ENCODE results near the gene S100A3. TPM values are rescaled to one million over a fixed set of nuclear protein-coding genes. Genes with fewer than 3 reads are reported as not detected.
"Not testable (repeated sequence)": the region's sequence is repeated elsewhere in the genome, so short reads cannot be mapped to it uniquely, and the experiment has no call there.

The S100A3 gene
- total RNA-seq, 1 donor from 2014 or later: 8.7 TPM

DNA sequence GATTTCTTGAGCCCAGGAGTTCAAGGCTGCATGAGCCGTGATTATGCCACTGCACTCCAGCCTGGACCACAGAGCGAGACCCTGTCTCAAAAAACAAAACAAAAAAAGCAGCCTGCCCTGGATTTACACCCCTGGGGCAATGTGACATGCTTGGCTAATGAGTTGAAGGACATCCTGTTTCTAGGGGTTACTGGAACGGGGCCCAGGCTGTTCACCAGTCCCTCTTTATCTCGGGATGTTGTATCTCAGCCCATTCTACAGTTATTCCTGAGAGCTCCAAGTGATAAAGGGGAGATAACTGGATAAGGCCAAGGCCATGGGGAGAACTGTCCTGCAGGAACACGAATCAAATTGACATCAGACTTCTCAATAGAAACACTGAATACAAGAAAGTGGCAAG, 38.3 kb upstream of the S100A3 start:
- TF ChIP-seq, protein P1, sequence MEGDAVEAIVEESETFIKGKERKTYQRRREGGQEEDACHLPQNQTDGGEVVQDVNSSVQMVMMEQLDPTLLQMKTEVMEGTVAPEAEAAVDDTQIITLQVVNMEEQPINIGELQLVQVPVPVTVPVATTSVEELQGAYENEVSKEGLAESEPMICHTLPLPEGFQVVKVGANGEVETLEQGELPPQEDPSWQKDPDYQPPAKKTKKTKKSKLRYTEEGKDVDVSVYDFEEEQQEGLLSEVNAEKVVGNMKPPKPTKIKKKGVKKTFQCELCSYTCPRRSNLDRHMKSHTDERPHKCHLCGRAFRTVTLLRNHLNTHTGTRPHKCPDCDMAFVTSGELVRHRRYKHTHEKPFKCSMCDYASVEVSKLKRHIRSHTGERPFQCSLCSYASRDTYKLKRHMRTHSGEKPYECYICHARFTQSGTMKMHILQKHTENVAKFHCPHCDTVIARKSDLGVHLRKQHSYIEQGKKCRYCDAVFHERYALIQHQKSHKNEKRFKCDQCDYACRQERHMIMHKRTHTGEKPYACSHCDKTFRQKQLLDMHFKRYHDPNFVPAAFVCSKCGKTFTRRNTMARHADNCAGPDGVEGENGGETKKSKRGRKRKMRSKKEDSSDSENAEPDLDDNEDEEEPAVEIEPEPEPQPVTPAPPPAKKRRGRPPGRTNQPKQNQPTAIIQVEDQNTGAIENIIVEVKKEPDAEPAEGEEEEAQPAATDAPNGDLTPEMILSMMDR (IDR thresholded peaks at IDR 0.05): no peak
- DNase-seq (ENCODE audit: low spot score): no peak
- H3K27ac Mint-ChIP-seq (ENCODE audit: unreplicated experiment): no peak overlapping the region
- no peaks in the 10 kb centered on the region for H3K36me3 Mint-ChIP-seq (ENCODE audit: low read depth)
- no peak overlapping the region for H3K4me3 Mint-ChIP-seq (ENCODE audit: unreplicated experiment)
- H3K27me3 Mint-ChIP-seq (ENCODE audit: low read depth): no peaks in the 10 kb centered on the region
- no peaks in the 10 kb centered on the region for H3K9me3 Mint-ChIP-seq (ENCODE audit: low read depth)
- peaks cover 11% of the 10 kb centered on the region for H3K4me1 Mint-ChIP-seq (ENCODE audit: low read depth)

- TF ChIP-seq, protein P1 (IDR thresholded peaks at IDR 0.05): no peak
- H3K27ac Mint-ChIP-seq (ENCODE audit: unreplicated experiment): peak overlapping the region; percentile 33
Measured at GRCh38 chr1:153586347-153586746, 37.3 kb upstream of the S100A3 start.

GRCh38 chr1:153585006-153585405, 35.9 kb upstream of the S100A3 start:
- Mint-ChIP-seq H3K36me3 (ENCODE audit: low read depth) (no peaks in the 10 kb centered on the region), H3K4me3 (ENCODE audit: unreplicated experiment) (no peak overlapping the region), H3K27ac (ENCODE audit: unreplicated experiment) (no peak overlapping the region), H3K4me1 (ENCODE audit: low read depth) (peaks cover 11% of the 10 kb centered on the region), H3K27me3 (ENCODE audit: low read depth) (no peaks in the 10 kb centered on the region), H3K9me3 (ENCODE audit: low read depth) (no peaks in the 10 kb centered on the region)
- no peak for DNase-seq (ENCODE audit: low spot score)
- TF ChIP-seq, protein P1 (IDR thresholded peaks at IDR 0.05): no peak

More at GRCh38 chr1:153586347-153586746, 37.3 kb upstream of the S100A3 start:
- H3K27me3 Mint-ChIP-seq (ENCODE audit: low read depth): no peaks in the 10 kb centered on the region
- H3K36me3 Mint-ChIP-seq (ENCODE audit: low read depth): no peaks in the 10 kb centered on the region
- DNase-seq (ENCODE audit: low spot score): no peak
- peaks cover 11% of the 10 kb centered on the region for H3K4me1 Mint-ChIP-seq (ENCODE audit: low read depth)
- no peaks in the 10 kb centered on the region for H3K9me3 Mint-ChIP-seq (ENCODE audit: low read depth)
- no peak overlapping the region for H3K4me3 Mint-ChIP-seq (ENCODE audit: unreplicated experiment)

GRCh38 chr1:153583976-153584375, 34.9 kb upstream of the S100A3 start:
- Mint-ChIP-seq H3K36me3 (ENCODE audit: low read depth) (no peaks in the 10 kb centered on the region), H3K27ac (ENCODE audit: unreplicated experiment) (no peak overlapping the region), H3K27me3 (ENCODE audit: low read depth) (no peaks in the 10 kb centered on the region), H3K4me1 (ENCODE audit: low read depth) (peaks cover 11% of the 10 kb centered on the region), H3K9me3 (ENCODE audit: low read depth) (no peaks in the 10 kb centered on the region), H3K4me3 (ENCODE audit: unreplicated experiment) (no peak overlapping the region)
- TF ChIP-seq, protein P1 (IDR thresholded peaks at IDR 0.05): no peak
- no peak for DNase-seq (ENCODE audit: low spot score)

DNA sequence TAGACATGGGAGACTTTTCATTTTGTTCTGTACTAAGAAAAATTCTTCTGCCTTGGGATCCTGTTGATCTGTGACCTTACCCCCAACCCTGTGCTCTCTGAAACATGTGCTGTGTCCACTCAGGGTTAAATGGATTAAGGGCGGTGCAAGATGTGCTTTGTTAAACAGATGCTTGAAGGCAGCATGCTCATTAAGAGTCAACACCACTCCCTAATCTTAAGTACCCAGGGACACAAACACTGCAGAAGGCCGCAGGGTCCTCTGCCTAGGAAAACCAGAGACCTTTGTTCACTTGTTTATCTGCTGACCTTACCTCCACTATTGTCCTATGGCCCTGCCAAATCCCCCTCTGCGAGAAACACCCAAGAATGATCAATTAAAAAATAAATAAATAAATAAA, 34.5 kb upstream of the S100A3 start:
- H3K4me3 Mint-ChIP-seq (ENCODE audit: unreplicated experiment); H3K9me3 Mint-ChIP-seq (ENCODE audit: low read depth); DNase-seq (ENCODE audit: low spot score); H3K27me3 Mint-ChIP-seq (ENCODE audit: low read depth); H3K36me3 Mint-ChIP-seq (ENCODE audit: low read depth); H3K27ac Mint-ChIP-seq (ENCODE audit: unreplicated experiment): not testable (repeated sequence)
- peaks cover 15% of the 10 kb centered on the region for H3K4me1 Mint-ChIP-seq (ENCODE audit: low read depth)

DNA sequence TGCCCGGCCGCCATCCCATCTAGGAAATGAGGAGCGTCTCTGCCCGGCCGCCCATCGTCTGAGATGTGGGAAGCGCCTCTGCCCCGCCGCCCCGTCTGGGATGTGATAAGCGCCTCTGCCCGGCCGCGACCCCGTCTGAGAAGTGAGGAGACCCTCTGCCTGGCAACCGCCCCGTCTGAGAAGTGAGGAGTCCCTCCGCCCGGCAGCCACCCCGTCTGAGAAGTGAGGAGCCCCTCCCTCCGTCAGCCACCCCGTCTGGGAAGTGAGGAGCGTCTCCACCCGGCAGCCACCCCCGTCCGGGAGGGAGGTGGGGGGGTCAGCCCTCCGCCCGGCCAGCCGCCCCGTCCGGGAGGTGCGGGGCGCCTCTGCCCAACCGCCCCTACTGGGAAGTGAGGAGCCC, 33.8 kb upstream of the S100A3 start:
- H3K36me3 Mint-ChIP-seq (ENCODE audit: low read depth): not testable (repeated sequence)

More for the DNA sequence above, 33.8 kb upstream of the S100A3 start:
- not testable (repeated sequence) for H3K27me3 Mint-ChIP-seq (ENCODE audit: low read depth); DNase-seq (ENCODE audit: low spot score); H3K4me3 Mint-ChIP-seq (ENCODE audit: unreplicated experiment); H3K9me3 Mint-ChIP-seq (ENCODE audit: low read depth); H3K27ac Mint-ChIP-seq (ENCODE audit: unreplicated experiment)
- H3K4me1 Mint-ChIP-seq (ENCODE audit: low read depth): peaks cover 21% of the 10 kb centered on the region

Measured in chondrocyte (in vitro differentiated cells).